Neural progenitor cell (in vitro differentiated cells): Measurements from ENCODE around the gene SLX4IP. TPM values are rescaled to one million over a fixed set of nuclear protein-coding genes. Genes with fewer than 3 reads are reported as not detected.

Source experiments
- DNase-seq: peaks from one replicate; pipeline ENCODE4 v3.0.0-alpha.2; 2016; ENCODE audit warnings: low spot score
- H2AFZ ChIP-seq: fragments of 200-600 bp; sonication (generic); replicated peaks from 2 replicates; pipeline ENCODE4 v1.6.1; 2016; ENCODE audit warnings: antibody characterized with exemption
- H3F3A ChIP-seq: fragments of 200-600 bp; sonication (generic); 2 replicates; pipeline ENCODE4 v1.6.1; 2016; ENCODE audit warnings: antibody characterized with exemption, low read depth
- H3K27ac ChIP-seq: fragments of 200-600 bp; sonication (generic); 2 replicates; pipeline ENCODE4 v1.5.1; 2016; ENCODE audit warnings: mild to moderate bottlenecking
- H3K27me3 ChIP-seq: fragments of 200-600 bp; sonication (generic); 2 replicates; pipeline ENCODE4 v1.6.1; 2016; ENCODE audit warnings: mild to moderate bottlenecking, moderate library complexity
- H3K36me3 ChIP-seq: fragments of 200-600 bp; sonication (generic); 2 replicates; pipeline ENCODE4 v1.5.1; 2016
- H3K4me1 ChIP-seq: fragments of 200-600 bp; sonication (generic); 2 replicates; pipeline ENCODE4 v1.6.1; 2016; ENCODE audit warnings: mixed run types
- H3K4me2 ChIP-seq: fragments of 200-600 bp; sonication (generic); 2 replicates; pipeline ENCODE4 v1.6.1; 2016
- H3K4me3 ChIP-seq: fragments of 200-600 bp; sonication (generic); 2 replicates; pipeline ENCODE4 v1.5.1; 2016
- H3K79me2 ChIP-seq: fragments of 200-600 bp; sonication (generic); 2 replicates; pipeline ENCODE4 v1.6.1; 2016; ENCODE audit warnings: low read depth
- H3K9ac ChIP-seq: fragments of 200-600 bp; sonication (generic); 2 replicates; pipeline ENCODE4 v1.6.1; 2016
- H3K9me3 ChIP-seq: fragments of 200-600 bp; sonication (generic); 2 replicates; pipeline ENCODE4 v1.5.1; 2016; ENCODE audit warnings: low read depth
- H4K20me1 ChIP-seq: fragments of 200-600 bp; sonication (generic); 2 replicates; pipeline ENCODE4 v1.6.1; 2016; ENCODE audit warnings: low read depth
- H3K27ac Mint-ChIP-seq: 3 replicates; pipeline ENCODE4 v1.8.0; 2021; ENCODE audit warnings: mixed read lengths
- H3K27me3 Mint-ChIP-seq: 2 replicates; pipeline ENCODE4 v1.8.0; 2022; ENCODE audit warnings: low read depth, mild to moderate bottlenecking, inconsistent platforms, moderate library complexity, mixed read lengths; ENCODE audit not compliant: insufficient read depth
- H3K36me3 Mint-ChIP-seq: 3 replicates; pipeline ENCODE4 v1.8.0; 2021; ENCODE audit warnings: mixed read lengths
- H3K4me1 Mint-ChIP-seq: 3 replicates; pipeline ENCODE4 v1.8.0; 2021; ENCODE audit warnings: mixed read lengths
- H3K4me3 Mint-ChIP-seq: 3 replicates; pipeline ENCODE4 v1.8.0; 2021; ENCODE audit warnings: mild to moderate bottlenecking, moderate library complexity, mixed read lengths
- H3K9me3 Mint-ChIP-seq: 3 replicates; pipeline ENCODE4 v1.8.0; 2020; ENCODE audit warnings: mixed read lengths
- EZH2 ChIP-seq: fragments of 200-600 bp; sonication (generic); IDR thresholded peaks from 2 replicates; pipeline ENCODE4 v1.6.1; 2017; ENCODE audit warnings: antibody characterized with exemption, mild to moderate bottlenecking, moderate library complexity
- EZH2phosphoT487 ChIP-seq: fragments of 200-600 bp; sonication (generic); IDR thresholded peaks from 2 replicates; pipeline ENCODE4 v1.6.1; 2017; ENCODE audit warnings: antibody characterized with exemption
- total RNA-seq: library from RNA; depleted of rRNA; stranded (reverse); fragments of >200 nt; gene quantifications from 2 replicates; pipeline ENCODE4 v1.2.3, GENCODE V29; 2015; ENCODE audit warnings: low replicate concordance
- TF ChIP-seq, protein P1 (sequence below): fragments of 200-600 bp; sonication (generic); IDR thresholded peaks from 2 replicates; pipeline ENCODE4 v1.5.1; 2017; ENCODE audit warnings: antibody characterized with exemption, mild to moderate bottlenecking

SLX4IP gene
- total RNA-seq, 1 donor from 2014 or later: 9.5 TPM

DNA sequence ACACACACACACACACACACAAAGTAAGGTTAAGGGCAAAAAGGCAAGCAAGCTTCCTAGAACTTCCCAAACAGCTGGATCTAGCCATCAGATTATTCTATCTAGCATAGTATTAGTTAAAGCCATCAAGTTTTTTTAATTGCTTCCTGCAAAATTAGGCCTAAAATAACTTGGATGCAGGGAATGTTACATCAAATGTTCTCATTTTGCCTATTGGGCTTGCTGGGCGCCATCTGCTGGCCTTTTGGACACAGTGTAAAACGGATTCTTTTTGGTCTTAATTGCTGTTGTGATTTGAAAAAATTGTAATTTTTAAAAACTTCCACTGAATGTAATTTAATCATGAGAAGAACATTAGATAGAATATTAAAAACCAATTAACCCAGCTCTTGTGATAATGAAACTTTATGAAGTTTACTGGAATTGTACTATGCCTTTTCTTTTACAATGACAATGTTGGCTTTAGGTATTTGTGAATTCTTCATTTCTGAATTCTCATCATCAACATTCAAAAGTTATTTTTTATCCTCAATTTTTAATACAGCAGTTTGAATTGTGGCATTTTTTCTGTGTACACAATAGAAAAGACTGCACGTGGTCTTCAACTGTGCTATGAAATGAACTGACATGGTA, 7.9 kb upstream of the SLX4IP start:
- H3K79me2 ChIP-seq: peaks cover 99% of the 10 kb centered on the region
- H4K20me1 ChIP-seq: peaks cover 37% of the 10 kb centered on the region
- H3K27ac ChIP-seq: no peak overlapping the region
- H3F3A ChIP-seq: peaks cover 17% of the 10 kb centered on the region
- no peaks in the 10 kb centered on the region for H3K27me3 ChIP-seq
- H3K9ac ChIP-seq: no peak overlapping the region
- Mint-ChIP-seq H3K9me3 (peaks cover 2% of the 10 kb centered on the region), H3K4me1 (peaks cover 17% of the 10 kb centered on the region), H3K4me3 (no peak overlapping the region), H3K27ac (no peak overlapping the region), H3K36me3 (peaks cover 33% of the 10 kb centered on the region), H3K27me3 (peaks cover 4% of the 10 kb centered on the region)
- no peaks in the 10 kb centered on the region for H3K36me3 ChIP-seq
- peak; percentile 61 for DNase-seq
- no peak overlapping the region for H3K4me2 ChIP-seq
- TF ChIP-seq, protein P1, sequence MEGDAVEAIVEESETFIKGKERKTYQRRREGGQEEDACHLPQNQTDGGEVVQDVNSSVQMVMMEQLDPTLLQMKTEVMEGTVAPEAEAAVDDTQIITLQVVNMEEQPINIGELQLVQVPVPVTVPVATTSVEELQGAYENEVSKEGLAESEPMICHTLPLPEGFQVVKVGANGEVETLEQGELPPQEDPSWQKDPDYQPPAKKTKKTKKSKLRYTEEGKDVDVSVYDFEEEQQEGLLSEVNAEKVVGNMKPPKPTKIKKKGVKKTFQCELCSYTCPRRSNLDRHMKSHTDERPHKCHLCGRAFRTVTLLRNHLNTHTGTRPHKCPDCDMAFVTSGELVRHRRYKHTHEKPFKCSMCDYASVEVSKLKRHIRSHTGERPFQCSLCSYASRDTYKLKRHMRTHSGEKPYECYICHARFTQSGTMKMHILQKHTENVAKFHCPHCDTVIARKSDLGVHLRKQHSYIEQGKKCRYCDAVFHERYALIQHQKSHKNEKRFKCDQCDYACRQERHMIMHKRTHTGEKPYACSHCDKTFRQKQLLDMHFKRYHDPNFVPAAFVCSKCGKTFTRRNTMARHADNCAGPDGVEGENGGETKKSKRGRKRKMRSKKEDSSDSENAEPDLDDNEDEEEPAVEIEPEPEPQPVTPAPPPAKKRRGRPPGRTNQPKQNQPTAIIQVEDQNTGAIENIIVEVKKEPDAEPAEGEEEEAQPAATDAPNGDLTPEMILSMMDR: peak; percentile 98
- TF ChIP-seq EZH2: no peak
- peaks cover 21% of the 10 kb centered on the region for H3K4me1 ChIP-seq
- H3K9me3 ChIP-seq: no peaks in the 10 kb centered on the region
- no peak overlapping the region for H3K4me3 ChIP-seq
- no peak overlapping the region for H2AFZ ChIP-seq

DNA sequence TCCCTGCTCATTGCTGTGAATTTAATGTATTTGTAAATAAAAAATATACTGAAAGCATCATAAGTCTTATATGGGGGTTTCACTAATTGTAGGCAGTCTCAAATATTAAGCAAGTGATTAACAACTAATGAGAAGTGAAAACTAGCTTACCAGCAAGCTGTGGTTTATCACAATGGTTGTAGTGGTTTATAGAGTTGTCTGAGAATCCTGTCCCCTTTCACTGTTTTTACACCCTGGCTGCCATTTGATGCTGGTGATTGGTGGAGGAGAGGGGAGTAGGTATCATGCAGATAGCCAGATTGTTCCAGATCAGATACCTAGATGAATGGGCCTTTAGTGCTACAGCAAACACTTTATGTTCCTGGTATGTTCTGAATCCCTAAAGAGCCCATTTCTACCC, 7.1 kb upstream of the SLX4IP start:
- H3K27me3 Mint-ChIP-seq: peaks cover 2% of the 10 kb centered on the region
- Histone ChIP-seq H4K20me1 (peaks cover 37% of the 10 kb centered on the region), H3K4me3 (no peak overlapping the region), H3K27me3 (no peaks in the 10 kb centered on the region), H3K4me1 (peaks cover 26% of the 10 kb centered on the region), H3K36me3 (no peaks in the 10 kb centered on the region), H3F3A (peaks cover 17% of the 10 kb centered on the region), H3K4me2 (no peak overlapping the region), H3K9me3 (no peaks in the 10 kb centered on the region), H3K27ac (no peak overlapping the region), H3K9ac (no peak overlapping the region), H3K79me2 (peaks cover 100% of the 10 kb centered on the region), H2AFZ (no peak overlapping the region)
- H3K36me3 Mint-ChIP-seq: peaks cover 32% of the 10 kb centered on the region
- H3K4me1 Mint-ChIP-seq: peaks cover 21% of the 10 kb centered on the region
- no peak for DNase-seq
- no peak overlapping the region for H3K27ac Mint-ChIP-seq
- peaks cover 2% of the 10 kb centered on the region for H3K9me3 Mint-ChIP-seq
- H3K4me3 Mint-ChIP-seq: no peak overlapping the region
- TF ChIP-seq, protein P1: no peak
- TF ChIP-seq EZH2phosphoT487 (no peak), EZH2 (no peak)

- no peak overlapping the region for H3K9ac ChIP-seq
- H3K79me2 ChIP-seq: peaks cover 93% of the 10 kb centered on the region
- H3K4me1 Mint-ChIP-seq: peaks cover 25% of the 10 kb centered on the region
- no peak for TF ChIP-seq EZH2phosphoT487
- H3K27me3 ChIP-seq: no peaks in the 10 kb centered on the region
- no peak overlapping the region for H3K27ac ChIP-seq
- peak overlapping the region; percentile 6 for H3K27ac Mint-ChIP-seq
- no peak overlapping the region for H2AFZ ChIP-seq
- peaks cover 2% of the 10 kb centered on the region for H3K27me3 Mint-ChIP-seq
- H3F3A ChIP-seq: peaks cover 17% of the 10 kb centered on the region
- H3K36me3 Mint-ChIP-seq: peaks cover 26% of the 10 kb centered on the region
- peaks cover 2% of the 10 kb centered on the region for H3K9me3 Mint-ChIP-seq
- H3K9me3 ChIP-seq: no peaks in the 10 kb centered on the region
- H3K4me3 Mint-ChIP-seq: no peak overlapping the region
- peaks cover 27% of the 10 kb centered on the region for H3K4me1 ChIP-seq
- H3K4me2 ChIP-seq: no peak overlapping the region
- no peak for DNase-seq
- no peaks in the 10 kb centered on the region for H3K36me3 ChIP-seq
- H4K20me1 ChIP-seq: peaks cover 37% of the 10 kb centered on the region
- H3K4me3 ChIP-seq: no peak overlapping the region
These were observed 5.6 kb upstream of the SLX4IP start for GRCh38 chr20:10429443-10429981.

DNA sequence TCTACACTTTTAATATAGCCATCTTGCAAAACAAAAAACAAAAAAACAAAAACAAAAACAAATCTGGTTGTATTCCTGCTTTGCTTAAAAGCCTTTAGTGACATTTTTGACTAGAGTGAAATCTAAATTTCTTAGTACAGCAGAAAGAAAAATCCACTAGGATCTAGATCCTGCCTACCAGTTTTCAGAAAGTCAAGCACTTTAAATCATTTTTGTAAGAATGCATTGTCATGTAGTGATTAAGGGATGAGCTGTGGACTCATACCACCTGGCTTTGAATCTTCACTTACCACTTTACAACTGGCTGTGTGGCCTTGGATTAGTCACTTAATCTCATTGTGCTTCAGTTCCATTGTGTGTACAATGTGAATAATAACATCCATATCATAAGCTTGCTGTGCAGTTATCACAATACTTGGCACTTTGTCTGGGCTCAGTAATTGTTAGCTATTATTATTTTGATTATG, 5.1 kb upstream of the SLX4IP start:
- DNase-seq: no peak
- H3K4me3 Mint-ChIP-seq: no peak overlapping the region
- peaks cover 19% of the 10 kb centered on the region for H3F3A ChIP-seq
- peaks cover 2% of the 10 kb centered on the region for H3K27me3 Mint-ChIP-seq
- H3K4me1 Mint-ChIP-seq: peaks cover 25% of the 10 kb centered on the region
- H3K79me2 ChIP-seq: peaks cover 88% of the 10 kb centered on the region
- peaks cover 27% of the 10 kb centered on the region for H3K4me1 ChIP-seq
- no peak overlapping the region for H3K27ac ChIP-seq
- H3K27ac Mint-ChIP-seq: no peak overlapping the region
- H4K20me1 ChIP-seq: peaks cover 37% of the 10 kb centered on the region
- peaks cover 2% of the 10 kb centered on the region for H3K9me3 Mint-ChIP-seq
- no peaks in the 10 kb centered on the region for H3K9me3 ChIP-seq
- H3K9ac ChIP-seq: no peak overlapping the region
- H3K4me2 ChIP-seq: no peak overlapping the region
- H3K36me3 ChIP-seq: no peaks in the 10 kb centered on the region
- peaks cover 26% of the 10 kb centered on the region for H3K36me3 Mint-ChIP-seq
- no peak for TF ChIP-seq EZH2
- TF ChIP-seq EZH2phosphoT487: no peak
- TF ChIP-seq, protein P1: no peak
- no peaks in the 10 kb centered on the region for H3K27me3 ChIP-seq
- no peak overlapping the region for H3K4me3 ChIP-seq
- no peak overlapping the region for H2AFZ ChIP-seq
